Measurements from ENCODE around the gene TBRG4. TPM values are rescaled to one million over a fixed set of nuclear protein-coding genes. Genes with fewer than 3 reads are reported as not detected.

Gene TBRG4
- total RNA-seq, 1 experiment from 2014 or later = 107 TPM

GRCh38 chr7:45157653-45158401 is 46.3 kb upstream of the TBRG4 start, which contains the start of gene RAMP3:
RAMP3 (plus strand) TSS chr7:45157791; CDS start chr7:45157829, 38 bp downstream.
- no peak within 1 kb of the TSS for H3K27ac ChIP-seq (ENCODE audit: low read length)
- no peaks in the 10 kb centered on the region for H3K4me1 ChIP-seq (ENCODE audit: insufficient read depth, low read length)
- H3K9ac ChIP-seq (ENCODE audit: low read length) = no peak within 1 kb of the TSS
- H3K79me2 ChIP-seq (ENCODE audit: low read length) = no peaks in the 10 kb centered on the region
- H3F3A ChIP-seq (ENCODE audit: low read length, unreplicated experiment) = no peaks in the 10 kb centered on the region
- TF ChIP-seq CTCF (conservative IDR thresholded peaks at IDR 0.05; ENCODE audit: low read depth, low read length) (no peak), EZH2 (IDR thresholded peaks at IDR 0.05; ENCODE audit: low read length, unreplicated experiment) (no peak), EZH2phosphoT487 (IDR thresholded peaks at IDR 0.05; ENCODE audit: borderline replicate concordance, low read length) (no peak)
- DNase-seq (no peak), ATAC-seq (no peak)
- ChIA-PET POLR2A (ENCODE audit: unreplicated experiment) (interaction anchor here (0.6 kb wide), 1 partner anchor 95 kb away, joined by 3 read pairs; no protein-coding TSS in a partner anchor), CTCF (no interaction called here)
- H3K27me3 ChIP-seq (ENCODE audit: low read length) = no peaks in the 10 kb centered on the region
- no TSS peak for BruUV-seq (replicated peaks)
- no peaks in the 10 kb centered on the region for H3K36me3 ChIP-seq (ENCODE audit: low read depth, low read length)
- intact Hi-C loops (cut with micrococcal nuclease) = no loop called here
- H3K9me2 ChIP-seq (replicated peaks; ENCODE audit: low read length) = no peaks in the 10 kb centered on the region
- H4K20me1 ChIP-seq (ENCODE audit: low read length) = no peaks in the 10 kb centered on the region
- no peak within 1 kb of the TSS for H3K4me3 ChIP-seq (ENCODE audit: low read length)
- no peak within 1 kb of the TSS for H3K4me2 ChIP-seq (ENCODE audit: low read length)
- no peaks in the 10 kb centered on the region for H3K9me3 ChIP-seq (ENCODE audit: low read length)
- H2AFZ ChIP-seq (ENCODE audit: low read length) = no peak within 1 kb of the TSS

- no peaks in the 10 kb centered on the region for H3K36me3 ChIP-seq (ENCODE audit: low read depth, low read length)
- H3K9me3 ChIP-seq (ENCODE audit: low read length) = no peaks in the 10 kb centered on the region
- H3K27ac ChIP-seq (ENCODE audit: low read length) = no peak overlapping the region
- H3F3A ChIP-seq (ENCODE audit: low read length, unreplicated experiment) = no peaks in the 10 kb centered on the region
- no peak for TF ChIP-seq CTCF (conservative IDR thresholded peaks at IDR 0.05; ENCODE audit: low read depth, low read length)
- TF ChIP-seq EZH2 (IDR thresholded peaks at IDR 0.05; ENCODE audit: low read length, unreplicated experiment) = no peak
- TF ChIP-seq EZH2phosphoT487 (IDR thresholded peaks at IDR 0.05; ENCODE audit: borderline replicate concordance, low read length) = no peak
- H3K9me2 ChIP-seq (replicated peaks; ENCODE audit: low read length) = no peaks in the 10 kb centered on the region
- no peak overlapping the region for H2AFZ ChIP-seq (ENCODE audit: low read length)
- no peaks in the 10 kb centered on the region for H3K79me2 ChIP-seq (ENCODE audit: low read length)
- intact Hi-C loops (cut with micrococcal nuclease) = no loop called here
- H3K27me3 ChIP-seq (ENCODE audit: low read length) = no peaks in the 10 kb centered on the region
- ATAC-seq (no peak), DNase-seq (no peak)
- BruUV-seq (replicated peaks) = no TSS peak
- no peaks in the 10 kb centered on the region for H3K4me1 ChIP-seq (ENCODE audit: insufficient read depth, low read length)
- ChIA-PET POLR2A (ENCODE audit: unreplicated experiment) (no interaction called here), CTCF (no interaction called here)
- H3K9ac ChIP-seq (ENCODE audit: low read length) = no peak overlapping the region
- H3K4me3 ChIP-seq (ENCODE audit: low read length) = no peak overlapping the region
- H4K20me1 ChIP-seq (ENCODE audit: low read length) = no peaks in the 10 kb centered on the region
- H3K4me2 ChIP-seq (ENCODE audit: low read length) = no peak overlapping the region
Observed at GRCh38 chr7:45157286-45157652, 45.8 kb upstream of the TBRG4 start.

- ATAC-seq (no peak), DNase-seq (no peak)
- no peak overlapping the region for H3K27ac ChIP-seq (ENCODE audit: low read length)
- no peaks in the 10 kb centered on the region for H4K20me1 ChIP-seq (ENCODE audit: low read length)
- POLR2A ChIA-PET (ENCODE audit: unreplicated experiment) = no interaction called here
- no peak overlapping the region for H2AFZ ChIP-seq (ENCODE audit: low read length)
- no peaks in the 10 kb centered on the region for H3F3A ChIP-seq (ENCODE audit: low read length, unreplicated experiment)
- no peaks in the 10 kb centered on the region for H3K27me3 ChIP-seq (ENCODE audit: low read length)
- H3K4me3 ChIP-seq (ENCODE audit: low read length) = no peak overlapping the region
- no peaks in the 10 kb centered on the region for H3K79me2 ChIP-seq (ENCODE audit: low read length)
- CTCF ChIA-PET = no interaction called here
- H3K4me1 ChIP-seq (ENCODE audit: insufficient read depth, low read length) = no peaks in the 10 kb centered on the region
- H3K36me3 ChIP-seq (ENCODE audit: low read depth, low read length) = no peaks in the 10 kb centered on the region
- H3K9me3 ChIP-seq (ENCODE audit: low read length) = no peaks in the 10 kb centered on the region
- H3K4me2 ChIP-seq (ENCODE audit: low read length) = no peak overlapping the region
- intact Hi-C loops (cut with micrococcal nuclease) = no loop called here
- no peak overlapping the region for H3K9ac ChIP-seq (ENCODE audit: low read length)
- TF ChIP-seq CTCF (conservative IDR thresholded peaks at IDR 0.05; ENCODE audit: low read depth, low read length) = no peak
- TF ChIP-seq EZH2phosphoT487 (IDR thresholded peaks at IDR 0.05; ENCODE audit: borderline replicate concordance, low read length) = no peak
- TF ChIP-seq EZH2 (IDR thresholded peaks at IDR 0.05; ENCODE audit: low read length, unreplicated experiment) = no peak
- H3K9me2 ChIP-seq (replicated peaks; ENCODE audit: low read length) = no peaks in the 10 kb centered on the region
- BruUV-seq (replicated peaks) = no TSS peak
Observed at GRCh38 chr7:45156516-45157272, 45.2 kb upstream of the TBRG4 start.
